BJ (cell line): ENCODE measurements around the gene AMZ1. TPM values are rescaled to one million over a fixed set of nuclear protein-coding genes. Genes with fewer than 3 reads are reported as not detected.

Experiments used
- CTCF ChIA-PET: fragments of 350-600 bp; formaldehyde crosslinking; extraction: SDS; loops from one replicate; lab custom pipeline; 2021; ENCODE audit warnings: antibody characterized with exemption, inconsistent platforms; lab: Yijun Ruan, JAX
- POLR2A ChIA-PET: fragments of 300-600 bp; sonication (Branson Sonifier 250); formaldehyde crosslinking; extraction: SDS; loops from one replicate; lab custom pipeline; 2021; ENCODE audit warnings: antibody characterized with exemption; lab: Charles Lee
- DNase-seq: peaks from one replicate; pipeline ENCODE4 v3.0.0-alpha.2; 2011; ENCODE audit warnings: low read depth
- H3K27me3 ChIP-seq: 2 replicates; pipeline ENCODE4 v1.6.0; 2011; ENCODE audit warnings: low read length; ENCODE audit not compliant: control insufficient read depth, insufficient read depth
- H3K36me3 ChIP-seq: 2 replicates; pipeline ENCODE4 v1.5.1; 2011; ENCODE audit warnings: low read length; ENCODE audit not compliant: control insufficient read depth, insufficient read depth
- H3K4me3 ChIP-seq: 2 replicates; pipeline ENCODE4 v1.5.1; 2011; ENCODE audit warnings: low read depth, mild to moderate bottlenecking, control low read depth, low read length
- CTCF ChIP-seq: IDR thresholded peaks from 2 replicates; pipeline ENCODE4 v1.5.1; 2011; ENCODE audit warnings: low read depth, mild to moderate bottlenecking, control low read depth, inconsistent platforms, low read length, moderate library complexity; ENCODE audit not compliant: insufficient read depth
- polyA plus RNA-seq: library from polyadenylated mRNA; depleted of rRNA; stranded (reverse); fragments of >200 nt; gene quantifications from 2 replicates; pipeline ENCODE4 v1.2.3, GENCODE V29; 2011; rRNA removed

Gene AMZ1
- polyA plus RNA-seq, 1 experiment, result 3.7 TPM

DNA sequence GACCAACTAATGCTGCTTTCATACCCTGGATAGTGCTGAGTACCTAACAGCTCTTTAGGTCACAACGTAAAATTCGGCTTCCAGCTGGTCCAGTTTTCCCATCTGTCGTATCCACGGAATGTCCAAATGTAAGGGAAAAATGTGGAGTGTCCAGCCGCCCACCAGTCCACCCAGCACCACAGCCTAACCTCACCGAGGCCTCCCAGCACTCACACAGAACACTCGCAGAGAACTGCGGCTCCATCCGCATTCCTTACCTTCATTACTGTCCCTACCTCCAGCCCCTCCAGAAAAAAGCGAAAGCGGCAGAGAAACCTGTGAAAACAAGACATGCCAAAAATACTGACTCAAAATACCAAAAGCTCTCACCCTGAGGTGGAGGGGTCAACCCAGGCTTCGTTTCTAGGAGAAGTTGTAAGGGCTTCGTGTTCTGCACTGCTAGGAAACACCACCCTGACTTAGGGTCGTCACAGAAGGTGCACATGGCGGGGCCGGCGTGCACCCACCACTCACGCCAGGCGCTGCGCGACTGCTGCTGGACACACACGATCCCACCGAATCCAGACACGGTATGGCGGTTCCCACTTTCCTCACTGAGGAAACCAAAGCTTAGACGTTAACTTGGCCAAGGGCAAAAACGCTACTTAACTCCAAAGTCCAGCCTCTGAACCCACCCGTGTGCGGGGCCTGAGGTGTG lies 73.9 kb downstream of the AMZ1 start:
- ChIA-PET CTCF (interaction anchor here (1.2 to 1.4 kb wide), 3 partner anchors 60 to 81 kb away, joined by 3 to 6 read pairs (median 3); no protein-coding TSS in a partner anchor), POLR2A (no interaction called here)
- Histone ChIP-seq H3K4me3 (no peak overlapping the region), H3K27me3 (no peaks in the 10 kb centered on the region), H3K36me3 (no peaks in the 10 kb centered on the region; the same call in none of the 2 replicates)
- no peak for DNase-seq
- no peak for TF ChIP-seq CTCF

DNA sequence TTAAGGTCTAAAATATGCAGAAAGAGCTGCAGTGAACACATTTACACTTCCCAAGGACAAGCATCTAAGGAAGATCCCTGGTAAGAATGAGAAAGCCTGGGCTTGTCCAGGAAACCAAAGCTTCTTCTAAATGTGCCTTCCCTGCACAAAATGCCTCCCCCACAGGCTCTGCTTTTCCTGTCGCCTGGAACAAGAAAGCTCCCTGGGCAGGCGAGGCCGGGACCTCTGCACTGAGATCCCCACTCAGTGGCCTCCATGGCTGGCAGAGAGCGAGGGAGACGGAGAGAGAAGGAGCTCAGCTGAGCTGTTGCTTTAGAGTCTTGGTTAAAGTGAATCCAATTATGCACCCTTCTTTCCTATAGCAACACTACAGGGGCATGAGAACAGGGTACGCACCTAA lies 75.6 kb downstream of the AMZ1 start:
- H3K36me3 ChIP-seq, result no peaks in the 10 kb centered on the region; the same call in none of the 2 replicates
- ChIA-PET CTCF (interaction anchor here (1.4 to 1.5 kb wide), 2 partner anchors 58 to 71 kb away, joined by 3 read pairs; no protein-coding TSS in a partner anchor), POLR2A (interaction anchor here (1.0 kb wide), 1 partner anchor 10 kb away, joined by 4 read pairs; no protein-coding TSS in a partner anchor)
- H3K4me3 ChIP-seq, result no peak overlapping the region
- no peak for DNase-seq
- H3K27me3 ChIP-seq, result no peaks in the 10 kb centered on the region
- TF ChIP-seq CTCF, result no peak

GRCh38 chr7:2764621-2765020 lies 76.6 kb downstream of the AMZ1 start:
- TF ChIP-seq CTCF, result no peak
- CTCF ChIA-PET, result interaction anchor here (1.5 kb wide), 1 partner anchor 57 kb away, joined by 3 read pairs; no protein-coding TSS in a partner anchor

More at GRCh38 chr7:2764621-2765020, 76.6 kb downstream of the AMZ1 start:
- Histone ChIP-seq H3K36me3 (no peaks in the 10 kb centered on the region; the same call in none of the 2 replicates), H3K4me3 (no peak overlapping the region), H3K27me3 (no peaks in the 10 kb centered on the region)
- POLR2A ChIA-PET, result no interaction called here
- no peak for DNase-seq

Other genes with a start within 250 kb of the AMZ1 start
- gene GRIFIN, start 211.8 kb upstream of the AMZ1 start, polyA plus RNA-seq, result not detected in 2 replicates
- gene LFNG, start 168.4 kb upstream of the AMZ1 start, polyA plus RNA-seq, result 2.0 and 3.1 TPM in 2 replicates
- 9.1 and 17.9 TPM in 2 replicates for gene BRAT1, start 132.7 kb upstream of the AMZ1 start, polyA plus RNA-seq
- gene IQCE, start 129.2 kb upstream of the AMZ1 start, polyA plus RNA-seq, result 6.8 and 9.9 TPM in 2 replicates
- gene TTYH3, start 56.2 kb upstream of the AMZ1 start, polyA plus RNA-seq, result 33.0 and 55.7 TPM in 2 replicates
- 73.0 and 95.3 TPM in 2 replicates for gene GNA12, start 156.1 kb downstream of the AMZ1 start, polyA plus RNA-seq